GM12874 (cell line): ENCODE results near the gene IL7R.

Source experiments
- TF ChIP-seq, protein P1 (sequence below): IDR thresholded peaks from 2 replicates; pipeline ENCODE4 v1.5.1; 2011; ENCODE audit warnings: low read depth, mild to moderate bottlenecking, control low read depth, low read length, moderate library complexity; ENCODE audit not compliant: insufficient read depth

The IL7R gene

GRCh38 chr5:35920890-35921289 lies 64.2 kb downstream of the IL7R start:
- TF ChIP-seq, protein P1, sequence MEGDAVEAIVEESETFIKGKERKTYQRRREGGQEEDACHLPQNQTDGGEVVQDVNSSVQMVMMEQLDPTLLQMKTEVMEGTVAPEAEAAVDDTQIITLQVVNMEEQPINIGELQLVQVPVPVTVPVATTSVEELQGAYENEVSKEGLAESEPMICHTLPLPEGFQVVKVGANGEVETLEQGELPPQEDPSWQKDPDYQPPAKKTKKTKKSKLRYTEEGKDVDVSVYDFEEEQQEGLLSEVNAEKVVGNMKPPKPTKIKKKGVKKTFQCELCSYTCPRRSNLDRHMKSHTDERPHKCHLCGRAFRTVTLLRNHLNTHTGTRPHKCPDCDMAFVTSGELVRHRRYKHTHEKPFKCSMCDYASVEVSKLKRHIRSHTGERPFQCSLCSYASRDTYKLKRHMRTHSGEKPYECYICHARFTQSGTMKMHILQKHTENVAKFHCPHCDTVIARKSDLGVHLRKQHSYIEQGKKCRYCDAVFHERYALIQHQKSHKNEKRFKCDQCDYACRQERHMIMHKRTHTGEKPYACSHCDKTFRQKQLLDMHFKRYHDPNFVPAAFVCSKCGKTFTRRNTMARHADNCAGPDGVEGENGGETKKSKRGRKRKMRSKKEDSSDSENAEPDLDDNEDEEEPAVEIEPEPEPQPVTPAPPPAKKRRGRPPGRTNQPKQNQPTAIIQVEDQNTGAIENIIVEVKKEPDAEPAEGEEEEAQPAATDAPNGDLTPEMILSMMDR: no peak

DNA sequence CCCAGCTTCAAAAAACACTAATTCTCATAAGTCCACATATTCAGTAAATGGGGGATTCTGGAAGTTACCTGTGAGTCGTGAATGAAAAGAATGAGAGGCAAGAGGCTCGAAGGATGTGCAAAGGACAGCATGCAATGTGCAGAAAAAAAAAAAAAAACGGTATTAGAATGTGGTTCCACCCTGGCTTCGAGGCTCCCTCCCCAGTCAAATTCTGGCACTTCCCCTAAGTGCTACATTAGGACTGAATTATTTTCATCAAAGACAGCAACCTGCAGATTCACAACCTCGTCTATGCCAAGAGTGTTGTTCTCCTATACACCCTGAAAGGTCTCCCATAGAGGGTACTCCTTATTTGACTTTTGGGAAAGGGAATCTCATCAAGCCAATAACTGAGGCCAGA lies 65.2 kb downstream of the IL7R start:
- TF ChIP-seq, protein P1: no peak

GRCh38 chr5:35922468-35922867 lies 65.8 kb downstream of the IL7R start:
- TF ChIP-seq, protein P1: no peak

- TF ChIP-seq, protein P1: no peak
Observed at GRCh38 chr5:35924122-35924949, 67.6 kb downstream of the IL7R start.

DNA sequence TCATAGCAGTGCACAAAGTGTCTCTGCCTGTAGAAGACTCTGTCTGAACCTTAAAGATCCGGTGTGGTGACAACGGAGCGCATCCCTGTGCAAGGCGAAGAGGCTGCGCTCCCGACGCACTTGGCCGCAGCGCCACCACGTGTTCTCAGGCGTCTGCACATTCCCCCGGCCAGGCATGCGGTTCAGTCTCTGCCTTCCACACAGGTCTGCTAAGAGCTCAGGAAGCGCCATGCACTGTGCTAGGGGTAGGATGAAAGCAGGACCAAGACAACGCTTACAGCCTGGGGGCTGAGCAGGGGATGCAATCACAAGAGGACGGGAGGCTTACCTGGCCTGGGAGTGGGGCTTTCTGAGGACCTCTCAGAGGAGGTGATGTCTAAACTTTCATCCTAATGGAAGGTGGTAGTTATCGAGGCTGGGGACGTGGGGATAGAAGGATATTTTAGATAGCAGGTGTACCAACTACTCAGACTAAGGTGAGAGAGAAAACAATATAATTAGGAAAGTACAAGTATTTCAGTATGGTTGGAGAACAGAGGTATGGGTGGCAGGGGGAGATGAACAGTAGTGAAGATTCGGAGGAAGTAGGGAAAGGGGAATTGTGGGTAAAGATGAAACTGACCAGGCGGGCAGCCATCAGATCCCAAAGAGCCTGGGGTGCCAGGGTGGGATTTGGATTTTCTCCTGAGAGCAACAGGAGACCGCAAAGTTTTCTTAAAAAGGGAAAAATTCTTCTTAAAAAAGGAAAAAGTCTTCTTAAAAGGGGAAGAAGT lies 68.4 kb downstream of the IL7R start:
- TF ChIP-seq, protein P1: peak; percentile 86

- TF ChIP-seq, protein P1: peak; percentile 78
Observed at GRCh38 chr5:35926389-35927051, 69.8 kb downstream of the IL7R start.
